AG04449 (cell line): ENCODE measurements around the gene RELL2.

ENCODE experiments used
- CTCF ChIA-PET: fragments of 350-600 bp; formaldehyde crosslinking; extraction: SDS; loops from one replicate; lab custom pipeline; 2021; ENCODE audit warnings: antibody characterized with exemption; lab: Yijun Ruan, JAX
- POLR2A ChIA-PET: fragments of 400-600, 350-600 bp; formaldehyde crosslinking; extraction: SDS; loops from one replicate; lab custom pipeline; 2020; ENCODE audit warnings: antibody characterized with exemption, inconsistent platforms; lab: Yijun Ruan, JAX
- DNase-seq: peaks from one replicate; pipeline ENCODE4 v3.0.0-alpha.2; 2010; ENCODE audit warnings: low read depth, low spot score
- H3K4me3 ChIP-seq: 2 replicates; pipeline ENCODE4 v1.5.1; 2011; ENCODE audit warnings: low read depth, mild to moderate bottlenecking, control low read depth, low read length
- CTCF ChIP-seq: IDR thresholded peaks from one replicate; pipeline ENCODE4 v1.5.1; 2011; ENCODE audit warnings: mild to moderate bottlenecking, moderate library complexity, low read length, control low read depth, inconsistent platforms; ENCODE audit not compliant: insufficient read depth; ENCODE audit errors: missing control alignments

RELL2 gene

DNA sequence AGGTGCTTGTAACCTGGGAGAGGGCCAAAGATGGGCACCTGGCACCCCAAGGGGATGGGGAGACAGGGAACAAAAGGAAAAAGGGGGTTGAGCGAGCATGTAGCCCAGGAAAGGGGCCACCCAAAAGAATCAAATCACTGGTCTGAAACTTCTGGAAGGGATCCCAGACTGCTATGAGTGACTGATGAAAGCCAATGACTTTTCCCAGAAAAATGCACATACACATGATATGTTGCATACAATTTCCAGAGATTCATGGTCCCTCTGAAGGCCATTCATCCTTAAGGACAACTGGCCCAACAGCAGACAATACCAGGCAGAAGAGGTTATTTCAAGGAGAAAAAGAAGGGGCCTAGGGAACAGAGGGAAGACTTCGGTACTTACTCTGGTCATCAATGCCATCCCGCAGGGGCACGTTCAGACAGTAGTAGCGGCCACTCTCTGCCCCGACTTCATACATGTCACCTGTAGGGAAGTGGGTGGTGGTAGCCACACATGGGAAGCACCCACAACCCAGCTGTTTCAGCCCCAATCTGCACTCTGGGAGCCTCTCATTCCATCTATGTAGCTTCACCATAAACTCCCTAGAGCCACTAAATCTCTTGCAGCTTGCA lies 8.5 kb upstream of the RELL2 start:
- ChIA-PET CTCF (interaction anchor here (1.0 to 11.9 kb wide), 5 partner anchors 8 to 65 kb away, joined by 3 to 314 read pairs (median 21); partner anchors contain the start of genes DIAPH1, HDAC3 and RELL2), POLR2A (no interaction called here)
- DNase-seq: no peak
- TF ChIP-seq CTCF: no peak
- H3K4me3 ChIP-seq: no peak overlapping the region

GRCh38 chr5:141630570-141631140 lies 6.1 kb upstream of the RELL2 start:
- TF ChIP-seq CTCF: no peak
- ChIA-PET POLR2A (no interaction called here), CTCF (interaction anchor here (0.6 to 11.9 kb wide), 4 partner anchors 10 to 62 kb away, joined by 3 to 314 read pairs (median 48); partner anchors contain the start of gene DIAPH1)
- no peak overlapping the region for H3K4me3 ChIP-seq
- no peak for DNase-seq

DNA sequence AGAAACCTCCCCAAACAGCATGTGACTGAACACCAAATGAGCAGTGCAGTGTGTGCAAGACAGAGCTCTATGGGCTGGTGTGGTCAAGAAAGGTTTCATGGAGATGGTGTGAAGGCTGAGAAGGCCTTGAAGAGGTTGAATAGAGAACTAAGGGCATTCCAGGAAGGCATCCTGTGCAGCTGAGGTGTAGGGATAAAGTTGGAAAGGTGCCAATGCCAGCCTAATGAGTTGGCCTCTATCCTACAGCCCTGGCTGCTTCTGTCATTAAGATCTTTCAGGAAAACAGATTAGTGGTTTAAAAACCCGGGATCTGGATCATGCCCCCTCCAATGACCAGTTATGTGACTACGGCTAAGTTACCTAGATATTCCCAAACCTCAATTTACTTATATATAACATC lies 4.1 kb upstream of the RELL2 start:
- no peak for TF ChIP-seq CTCF
- ChIA-PET CTCF (interaction anchor here (0.9 to 11.9 kb wide), 5 partner anchors 9 to 40 kb away, joined by 4 to 314 read pairs (median 8); partner anchors contain the start of gene DIAPH1), POLR2A (no interaction called here)
- no peak for DNase-seq
- H3K4me3 ChIP-seq: no peak overlapping the region

DNA sequence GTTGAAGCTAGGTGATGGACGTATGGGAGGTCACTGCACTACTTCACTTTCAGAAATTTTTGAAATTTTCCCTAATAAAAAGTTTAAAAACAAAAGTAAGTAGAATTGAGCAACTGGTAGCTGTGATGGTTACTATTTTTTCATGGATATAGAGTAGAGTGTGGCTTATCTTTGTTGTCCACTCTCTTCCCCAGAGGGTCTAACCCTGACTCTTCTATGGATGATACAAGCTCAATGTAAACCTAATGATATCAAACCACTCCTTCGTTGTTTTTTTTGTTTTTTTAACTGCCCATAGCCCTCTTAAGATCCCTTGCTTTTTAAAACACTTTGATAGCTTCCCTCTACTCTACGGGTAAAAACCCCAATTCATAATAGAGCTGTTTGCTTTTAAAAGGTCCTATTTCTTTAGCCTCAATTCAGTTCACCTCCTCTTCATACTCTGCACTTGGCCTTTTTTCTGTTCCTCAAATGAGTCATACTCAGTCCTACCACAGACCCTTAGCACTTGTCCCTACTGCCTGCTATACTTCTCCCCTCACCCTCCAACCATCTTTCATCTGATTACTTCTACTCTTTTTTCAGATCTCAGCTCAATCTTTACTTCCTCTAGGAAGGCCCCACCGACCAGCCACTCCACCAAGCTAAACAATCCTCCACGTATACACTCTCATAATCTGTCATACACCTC lies 2.8 kb upstream of the RELL2 start:
- no peak for TF ChIP-seq CTCF
- ChIA-PET POLR2A (no interaction called here), CTCF (interaction anchor here (0.9 to 11.9 kb wide), 5 partner anchors 8 to 327 kb away, joined by 3 to 314 read pairs (median 3); partner anchors contain the start of gene DIAPH1)
- no peak overlapping the region for H3K4me3 ChIP-seq
- no peak for DNase-seq

DNA sequence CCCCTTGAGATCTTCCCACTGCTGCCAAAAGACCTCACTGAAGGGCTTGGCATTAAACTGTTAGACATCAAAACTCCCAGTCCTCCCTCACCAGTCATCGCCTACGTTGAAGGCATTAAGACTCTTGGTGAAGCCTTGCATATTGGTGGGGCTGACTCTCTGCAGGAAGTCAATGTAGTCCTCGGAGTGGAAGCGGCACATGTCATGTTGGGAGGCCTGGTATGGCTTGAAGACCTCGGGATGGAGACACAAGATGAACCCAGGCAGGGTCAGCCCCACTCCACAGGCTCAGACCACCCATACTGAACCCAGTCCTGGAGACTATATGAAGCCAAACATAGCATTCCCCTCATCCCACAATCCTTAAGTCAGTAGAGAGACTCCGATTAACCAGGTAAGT lies 2.1 kb upstream of the RELL2 start:
- no peak for DNase-seq
- no peak for TF ChIP-seq CTCF
- CTCF ChIA-PET: interaction anchor here (1.3 to 11.9 kb wide), 5 partner anchors 13 to 67 kb away, joined by 3 to 314 read pairs (median 33); partner anchors contain the start of gene DIAPH1
- POLR2A ChIA-PET: no interaction called here
- H3K4me3 ChIP-seq: no peak overlapping the region
